GM19351 (cell line): ENCODE results near the gene CCDC92B.
"Not testable (repeated sequence)": the region's sequence is repeated elsewhere in the genome, so short reads cannot be mapped to it uniquely, and the experiment has no call there.

ENCODE experiments used
- ATAC-seq: cut with Tn5 transposase; IDR thresholded peaks from one replicate; pipeline ENCODE4 v1.9.1; 2021; ENCODE audit warnings: mild to moderate bottlenecking, moderate library complexity; ENCODE audit not compliant: unreplicated experiment

Gene CCDC92B

DNA sequence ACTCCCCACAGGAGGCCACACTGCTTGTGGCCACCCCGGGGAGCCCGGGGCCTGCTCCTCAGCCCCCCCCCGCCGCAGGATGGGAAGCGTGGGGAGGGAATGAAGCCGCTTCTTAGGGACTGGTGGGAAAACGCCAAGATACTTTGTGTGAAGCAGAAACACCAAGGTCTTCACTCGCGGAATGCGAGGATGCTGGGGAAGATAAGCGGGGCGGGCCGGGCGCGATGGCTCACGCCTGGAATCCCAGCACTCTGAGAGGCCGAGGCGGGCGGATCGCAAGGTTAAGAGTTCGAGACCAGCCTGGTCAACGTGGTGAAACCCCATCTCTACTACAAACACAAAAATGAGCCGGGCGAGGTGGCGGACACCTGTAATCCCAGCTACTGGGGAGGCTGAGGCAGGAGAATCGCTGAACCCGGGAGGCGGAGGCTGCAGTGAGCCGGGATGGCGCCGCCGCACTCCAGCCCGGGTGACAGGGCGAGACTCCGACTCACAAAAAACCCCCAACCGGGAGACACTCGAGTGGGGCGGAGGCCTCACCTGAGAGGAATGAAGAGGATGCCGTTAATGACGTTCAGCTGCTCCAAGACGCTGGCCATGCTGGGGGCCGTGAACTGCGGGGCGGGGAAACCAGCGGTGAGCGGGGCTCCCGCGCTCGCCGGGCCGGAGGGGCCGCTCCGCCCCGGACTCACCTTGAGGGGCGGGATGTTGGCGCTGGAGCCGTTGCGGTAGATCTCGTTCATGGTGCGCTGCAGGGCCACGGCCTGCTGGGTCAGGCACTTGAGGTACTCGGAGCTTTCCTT, 58.2 kb downstream of the CCDC92B start:
- ATAC-seq: no peak

DNA sequence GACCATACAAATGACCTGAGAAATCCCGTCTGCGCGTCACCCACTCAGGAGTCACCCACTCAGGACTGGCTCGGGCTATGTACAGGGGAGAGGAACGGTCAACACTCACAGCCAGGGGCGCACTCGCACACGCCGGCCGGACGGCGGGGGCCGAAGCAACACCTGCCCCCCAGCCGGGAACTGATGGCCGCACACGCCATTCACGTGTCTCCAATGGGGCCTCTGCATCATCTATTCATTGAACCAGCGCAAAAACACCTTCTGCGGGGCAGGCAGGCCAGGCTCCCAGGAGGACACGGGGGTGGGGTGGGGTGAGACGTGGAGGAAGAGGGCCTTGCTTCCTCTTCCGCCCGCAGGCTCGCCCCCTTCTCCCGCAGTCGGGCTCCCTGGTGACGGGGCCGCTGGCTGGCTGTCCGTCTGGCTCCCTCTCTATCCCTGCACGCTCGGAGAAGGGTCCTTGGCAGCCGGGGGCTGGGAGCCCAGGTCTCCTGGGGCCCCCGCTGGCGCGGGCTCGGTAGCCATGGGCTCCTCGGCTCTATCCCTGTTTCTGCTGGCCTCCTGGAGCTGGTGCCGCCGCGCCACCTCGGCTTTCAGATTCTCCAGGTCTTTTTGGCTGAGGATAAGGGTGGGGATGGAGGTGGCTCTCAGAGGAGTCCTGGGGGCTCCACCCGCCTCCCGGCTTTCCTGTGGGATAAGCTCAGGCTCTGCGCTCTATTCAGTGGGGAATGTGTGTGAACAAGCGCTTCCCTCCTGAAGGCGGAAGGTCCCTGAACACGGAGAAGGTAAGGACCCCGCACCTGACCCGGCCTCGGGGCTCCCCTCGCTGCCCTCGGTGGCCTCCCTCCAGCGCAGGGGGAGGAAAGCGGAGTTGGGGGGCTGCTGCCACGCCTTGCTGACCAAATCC, 59.0 kb downstream of the CCDC92B start:
- ATAC-seq: no peak

DNA sequence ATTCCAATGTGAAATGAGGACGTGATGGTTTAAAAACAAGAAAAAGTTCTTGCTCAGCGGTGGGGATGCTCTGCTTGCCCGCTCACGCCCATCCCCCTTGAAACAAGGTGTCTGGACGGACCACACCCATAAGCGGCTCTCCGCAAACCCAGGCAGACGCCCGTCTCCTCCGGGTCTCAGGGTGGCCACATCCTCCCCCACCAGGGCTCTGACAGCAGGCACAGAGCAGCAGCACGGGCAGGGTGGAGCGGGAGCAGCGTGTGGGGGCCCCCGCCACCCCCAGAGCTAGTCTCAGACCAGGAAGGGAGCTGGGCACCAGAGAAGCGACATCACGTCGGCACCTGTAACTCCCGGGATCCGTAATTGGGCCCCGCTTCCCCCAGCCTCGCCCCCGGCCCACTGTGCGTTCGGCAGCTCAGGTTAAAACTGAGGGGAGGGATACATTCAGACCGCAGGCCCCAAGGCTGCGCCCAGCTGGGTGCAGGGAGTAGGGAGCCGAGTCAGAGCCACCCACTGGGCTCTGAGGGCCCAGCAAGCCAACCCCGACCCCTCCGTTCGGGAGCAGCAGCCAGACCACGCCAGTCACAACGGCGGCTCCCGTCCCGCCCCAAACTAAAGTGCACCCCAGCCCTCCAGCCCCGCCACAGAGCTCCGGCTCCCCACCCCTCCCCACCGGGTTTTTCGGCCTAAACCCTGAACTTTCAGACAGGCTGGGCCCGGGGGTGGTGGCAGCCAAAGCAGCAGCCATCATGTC, 59.9 kb downstream of the CCDC92B start:
- ATAC-seq: no peak

DNA sequence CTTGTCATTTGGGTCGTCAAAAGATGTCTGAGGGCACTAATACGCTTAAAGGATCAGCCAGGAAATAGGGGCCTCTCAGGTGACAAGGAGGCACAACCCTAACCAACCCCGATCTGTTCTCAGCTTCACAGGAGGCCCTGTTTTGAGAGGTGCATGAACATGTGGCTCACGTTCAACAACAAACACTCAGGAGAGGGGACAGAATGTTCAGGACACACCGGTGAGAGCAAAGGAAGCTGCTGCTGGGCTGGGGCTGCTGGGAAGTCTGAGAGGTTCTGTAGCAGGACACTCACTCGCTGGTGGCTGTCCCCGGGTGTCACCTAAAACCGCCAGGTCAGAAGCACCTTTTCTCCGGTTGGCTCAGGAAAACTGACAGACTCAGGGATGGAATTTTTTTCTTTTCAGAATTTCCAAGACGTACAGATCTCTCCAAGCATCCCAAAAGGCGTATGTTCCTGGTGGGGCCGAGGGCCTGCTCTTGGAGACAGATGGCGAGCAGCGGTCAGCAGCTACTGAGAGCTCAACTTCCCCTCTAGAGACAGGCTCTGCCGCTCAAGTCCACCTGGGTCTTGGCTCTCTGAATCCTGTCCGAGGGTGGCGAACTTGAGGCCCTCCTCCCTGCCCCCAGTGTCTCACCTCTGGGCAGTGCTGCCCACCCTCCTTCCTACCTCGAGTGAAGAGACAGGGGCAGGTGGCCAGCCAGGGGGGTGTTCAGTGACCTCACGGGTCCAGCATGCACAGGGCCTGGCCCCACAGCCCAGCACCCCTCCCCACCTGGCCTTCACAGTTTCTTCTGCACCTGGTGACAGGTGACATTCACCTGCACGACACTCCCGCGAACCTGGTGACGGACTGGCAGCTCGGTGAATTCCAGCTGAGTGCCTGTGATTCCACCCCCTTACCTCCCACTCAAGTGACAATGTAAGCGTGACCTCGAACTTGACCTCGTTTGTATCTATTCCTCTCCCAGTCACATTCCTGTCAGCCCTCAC, 60.8 kb downstream of the CCDC92B start:
- ATAC-seq: no peak

DNA sequence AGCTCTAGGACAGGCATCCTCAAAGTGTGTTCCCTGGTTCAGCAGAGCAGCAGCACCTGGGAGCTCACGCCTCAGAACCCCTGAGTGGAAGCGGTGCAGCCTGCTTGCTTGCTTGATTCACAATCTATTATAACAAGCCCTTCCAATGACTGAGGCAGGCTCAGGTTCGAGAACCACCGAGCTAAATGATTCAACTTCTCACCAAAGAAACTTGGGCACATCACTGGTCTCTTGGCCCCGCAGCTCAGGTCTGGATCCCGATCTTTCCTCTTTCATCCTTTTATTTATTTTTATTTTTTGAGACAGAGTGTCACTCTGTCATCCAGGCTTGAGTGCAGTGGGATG, 62.4 kb downstream of the CCDC92B start:
- no peak for ATAC-seq

DNA sequence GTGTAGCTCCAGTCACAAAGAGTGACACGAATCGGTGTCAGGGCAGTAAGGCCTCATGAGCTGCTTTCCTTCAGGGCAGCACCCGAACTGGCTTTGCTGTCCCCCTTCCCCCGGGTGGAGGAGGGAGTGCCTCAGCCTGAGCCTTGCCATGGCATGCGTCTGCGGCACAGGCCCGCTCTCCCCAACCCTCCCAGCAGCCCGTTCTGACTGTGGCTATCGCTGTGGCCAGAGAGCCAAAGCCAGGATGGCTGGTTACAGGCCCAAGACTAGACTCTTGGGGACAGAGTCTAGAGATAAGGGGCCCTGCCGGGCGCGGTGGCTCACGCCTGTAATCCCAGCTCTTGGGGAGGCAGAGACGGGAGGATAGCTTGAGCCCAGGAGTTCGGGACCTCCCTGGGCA, 63.8 kb downstream of the CCDC92B start:
- no peak for ATAC-seq

DNA sequence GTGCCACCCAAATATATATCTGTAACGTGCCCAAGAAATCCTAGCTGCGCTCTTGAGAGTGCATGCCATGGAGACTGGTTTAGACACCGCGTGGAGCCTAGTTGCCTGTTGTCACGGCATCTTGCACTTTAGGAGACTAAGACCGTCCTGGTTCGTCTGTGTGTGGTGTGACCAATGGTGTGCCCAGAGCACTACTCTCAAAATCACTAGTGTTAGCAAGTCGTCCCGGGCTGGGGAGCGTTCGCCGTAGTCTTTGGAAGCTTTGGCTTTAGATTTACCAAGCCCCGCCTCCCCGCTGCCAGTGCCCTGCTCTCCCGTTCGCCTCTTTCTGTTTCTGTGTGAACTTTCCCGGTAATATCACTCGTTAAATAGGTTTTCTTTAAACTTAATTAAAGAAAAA, 64.9 kb downstream of the CCDC92B start:
- ATAC-seq: no peak

DNA sequence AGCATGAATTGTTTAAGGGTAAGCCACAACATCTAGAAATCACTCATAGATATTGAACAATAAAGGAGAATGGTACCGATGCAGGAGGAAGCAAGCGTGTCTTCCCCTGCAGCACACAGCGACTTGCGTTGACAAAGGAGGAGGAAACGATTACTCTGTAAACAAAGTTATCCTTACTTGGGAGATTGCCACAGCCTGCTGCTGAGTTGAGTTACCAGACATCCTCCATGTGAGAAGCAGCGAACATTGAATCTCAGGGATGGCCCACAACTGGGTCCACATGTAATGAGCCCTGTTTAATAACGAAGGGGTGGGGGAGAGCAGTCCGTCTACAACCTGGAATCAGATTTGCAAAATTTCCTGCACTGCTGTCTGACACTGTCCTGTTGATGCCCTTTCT, 65.5 kb downstream of the CCDC92B start:
- no peak for ATAC-seq

DNA sequence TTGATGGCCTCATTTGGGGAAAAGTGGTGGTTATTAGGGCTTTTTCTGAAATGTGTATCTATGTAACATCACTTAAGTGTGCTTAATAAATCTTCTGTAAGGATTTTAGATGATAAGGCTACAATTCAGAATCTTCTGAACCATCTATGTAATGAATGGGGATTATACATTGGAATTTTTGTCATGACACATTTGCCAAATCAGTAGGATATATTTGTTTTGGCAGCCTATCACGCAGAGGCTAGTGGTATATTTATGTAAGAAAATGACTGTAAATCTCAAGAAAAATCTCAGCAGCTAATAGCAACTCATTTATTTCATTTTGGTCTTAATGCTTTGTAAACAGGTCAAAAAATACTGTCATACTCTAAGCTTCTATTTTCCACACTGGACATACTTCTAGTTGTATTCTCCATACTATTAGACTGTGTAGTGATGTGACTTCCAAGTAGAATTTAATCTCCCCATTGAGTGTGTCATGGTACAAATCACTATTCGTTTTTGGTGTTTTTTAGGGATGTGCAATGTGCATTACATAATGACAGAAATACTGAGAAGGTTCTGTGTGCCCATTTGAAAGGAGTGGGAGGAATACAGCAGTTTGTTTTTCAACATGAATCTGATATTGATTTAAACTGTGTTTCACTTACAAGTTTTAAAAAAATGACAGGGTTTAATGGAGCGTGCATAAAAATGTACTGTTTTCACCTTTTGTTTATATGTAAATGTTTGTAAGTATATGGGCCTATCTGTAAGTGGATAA, 67.1 kb downstream of the CCDC92B start:
- ATAC-seq: no peak

DNA sequence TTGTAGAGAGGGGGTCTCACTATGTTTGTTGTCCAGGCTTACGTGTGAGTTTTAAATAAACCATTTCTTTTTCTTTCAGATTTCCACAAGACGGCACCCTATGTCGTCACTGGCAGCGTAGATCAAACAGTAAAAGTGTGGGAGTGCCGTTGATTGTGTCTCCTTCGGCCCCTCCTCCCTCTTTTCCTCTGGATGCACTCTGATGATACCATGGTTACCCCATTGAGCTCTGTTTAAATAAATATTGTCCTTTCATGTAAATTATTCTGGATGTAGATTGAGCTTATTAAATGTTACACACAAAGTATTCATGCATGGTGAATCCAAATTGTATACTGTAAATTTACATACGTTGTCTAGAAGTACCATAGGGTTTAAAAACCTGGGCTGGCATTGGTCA, 67.8 kb downstream of the CCDC92B start:
- ATAC-seq: no peak

DNA sequence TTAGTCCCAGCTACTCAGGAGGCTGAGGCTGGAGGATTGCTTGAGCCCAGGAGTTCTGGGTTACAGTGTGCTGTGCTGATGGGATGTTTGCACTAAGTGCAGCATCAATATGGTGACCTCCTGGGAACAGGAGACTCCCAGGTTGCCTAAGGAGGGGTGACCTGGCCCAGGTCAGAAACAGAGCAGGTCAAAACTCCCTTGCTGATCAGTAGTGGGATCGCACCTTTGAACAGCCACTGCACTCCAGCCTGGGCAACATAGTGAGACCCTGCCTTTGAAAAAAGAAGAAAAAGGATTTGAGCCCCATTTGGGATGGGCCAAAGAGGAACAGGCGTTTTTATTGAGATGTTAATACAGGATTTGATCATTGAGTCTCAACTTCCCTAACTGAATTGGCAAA, 68.5 kb downstream of the CCDC92B start:
- ATAC-seq: no peak

DNA sequence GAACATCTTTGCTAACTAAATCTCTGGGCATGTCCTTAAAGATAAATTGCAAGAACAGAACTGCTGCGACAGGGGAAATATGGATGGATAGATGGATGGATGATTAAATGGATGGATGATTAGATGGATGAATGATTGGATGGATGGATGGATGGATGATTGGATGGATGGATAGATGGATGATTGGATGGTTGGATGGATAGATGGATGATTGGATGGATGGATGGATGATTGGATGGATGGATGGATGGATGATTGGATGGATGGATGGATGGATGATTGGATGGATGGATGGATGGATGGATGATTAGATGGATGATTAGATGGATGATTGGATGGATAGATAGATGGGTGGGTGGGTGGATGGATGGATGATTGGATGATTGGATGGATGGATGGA, 70.2 kb downstream of the CCDC92B start:
- not testable (repeated sequence) for ATAC-seq
